GM18951 (cell line): ENCODE data around the gene PCSK6.
A peak's percentile ranks its signal among the peaks of the same experiment; 100 is the strongest.

Experiments used
- POLR2A ChIP-seq: IDR thresholded peaks from 4 replicates; pipeline ENCODE4 v1.6.1; 2011; ENCODE audit warnings: mild to moderate bottlenecking; ENCODE audit not compliant: insufficient read length, insufficient read depth; ENCODE audit errors: extremely low read depth
- in situ Hi-C: fragments of 300-500 bp; cut with MboI; formaldehyde crosslinking; loops from one replicate; pipeline ENCODE4 v1.12.0; 2022; ENCODE audit warnings: low sequenced_read_pairs, mixed read lengths, inconsistent platforms; ENCODE audit not compliant: unreplicated experiment

PCSK6 gene

DNA sequence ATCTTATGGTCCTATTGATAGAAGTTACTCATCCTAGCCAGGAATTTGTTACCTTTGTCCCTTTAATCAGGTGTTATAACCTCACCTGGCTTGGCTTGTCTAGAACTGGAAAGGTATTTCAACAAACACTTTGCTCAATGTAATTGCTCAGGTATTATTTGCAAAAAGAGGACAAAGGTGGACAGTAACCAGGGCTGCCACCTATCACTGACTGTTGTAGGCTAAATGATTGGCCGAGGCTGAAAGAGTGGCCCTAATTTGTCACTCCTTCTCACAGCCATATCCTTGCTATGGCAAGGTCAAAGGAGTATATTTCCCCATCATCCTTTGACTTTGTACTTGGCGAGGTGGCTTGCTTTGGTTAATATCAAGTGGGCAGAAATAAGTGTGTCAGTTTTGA is 209.5 kb downstream of the PCSK6 start:
- in situ Hi-C loops = no loop called here

DNA sequence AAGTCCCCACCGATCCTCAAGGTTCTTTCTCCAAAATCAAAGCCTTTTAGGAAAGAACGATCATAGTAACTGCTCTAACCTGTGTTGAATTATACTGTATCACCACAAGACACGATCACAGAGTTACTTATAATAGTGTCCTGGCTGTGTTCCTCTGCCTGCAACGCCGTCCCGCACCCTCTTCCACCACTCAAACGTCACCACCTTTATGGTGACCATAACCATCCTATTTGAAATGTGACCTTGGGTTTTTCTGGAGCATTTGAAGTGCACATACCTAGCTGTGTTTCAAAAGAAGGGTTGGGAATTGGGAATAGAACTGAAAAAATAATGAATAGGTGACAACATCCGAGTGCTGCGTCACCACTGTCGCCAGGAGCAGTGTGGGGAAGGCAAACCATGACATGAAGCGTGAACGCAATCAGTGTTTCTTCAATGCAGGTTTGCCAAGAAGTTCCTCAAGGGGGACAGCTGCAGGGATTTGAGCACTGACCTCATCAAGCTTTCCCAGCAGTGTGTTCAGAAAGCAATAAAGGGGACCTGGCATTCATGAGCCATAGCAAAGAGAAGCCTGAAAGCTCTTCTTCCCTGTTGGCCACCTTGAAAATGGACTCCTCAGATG is 211.5 kb downstream of the PCSK6 start:
- in situ Hi-C loops = no loop called here
- no peak for TF ChIP-seq POLR2A

More for the DNA sequence above, 209.5 kb downstream of the PCSK6 start:
- TF ChIP-seq POLR2A = no peak

DNA sequence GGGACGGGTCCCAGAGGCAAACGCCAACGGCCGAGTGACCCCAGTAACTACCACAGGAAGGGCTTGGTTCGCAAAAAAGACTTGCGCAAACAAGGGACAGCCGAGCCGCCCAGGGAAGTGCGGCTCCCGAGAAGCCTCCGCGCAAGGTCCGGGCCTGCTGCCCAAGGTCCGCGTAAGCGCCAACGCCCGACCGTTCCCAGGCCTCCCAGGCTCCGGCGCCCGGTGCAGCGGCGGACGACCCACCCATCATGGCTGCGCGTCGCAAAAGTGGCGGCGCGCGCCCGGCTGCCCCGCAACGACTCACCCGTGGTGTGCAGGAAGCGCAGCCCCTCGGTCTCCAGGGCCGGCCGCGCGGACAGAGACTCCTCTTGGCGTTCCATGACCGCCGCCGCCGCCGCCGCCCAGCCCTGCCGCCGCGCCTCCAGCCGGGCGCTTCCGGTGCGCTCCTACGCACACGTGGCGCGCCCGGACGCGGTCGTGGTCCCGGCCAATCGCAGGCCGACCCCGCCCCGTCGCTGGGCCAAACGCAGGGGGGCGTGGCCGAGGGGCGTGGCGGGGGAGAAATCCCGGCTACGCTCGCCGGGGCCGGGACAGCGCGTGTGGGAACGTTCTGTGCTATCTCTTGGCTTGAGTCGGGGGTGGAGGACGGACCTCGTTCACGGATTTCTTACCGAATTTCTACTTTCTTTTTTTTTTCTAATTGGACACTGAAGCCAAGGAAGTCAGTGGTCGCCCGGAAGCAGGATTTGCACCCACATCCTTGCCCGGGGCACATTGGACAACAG is 212.3 kb downstream of the PCSK6 start, which contains the start of gene SELENOS:
Gene SELENOS (minus strand): TSS at position 448 of the 785 bp plus-strand sequence. CDS start 68 bp downstream, at position 380.
- peak; percentile 75 for TF ChIP-seq POLR2A
- in situ Hi-C loops = no loop called here

DNA sequence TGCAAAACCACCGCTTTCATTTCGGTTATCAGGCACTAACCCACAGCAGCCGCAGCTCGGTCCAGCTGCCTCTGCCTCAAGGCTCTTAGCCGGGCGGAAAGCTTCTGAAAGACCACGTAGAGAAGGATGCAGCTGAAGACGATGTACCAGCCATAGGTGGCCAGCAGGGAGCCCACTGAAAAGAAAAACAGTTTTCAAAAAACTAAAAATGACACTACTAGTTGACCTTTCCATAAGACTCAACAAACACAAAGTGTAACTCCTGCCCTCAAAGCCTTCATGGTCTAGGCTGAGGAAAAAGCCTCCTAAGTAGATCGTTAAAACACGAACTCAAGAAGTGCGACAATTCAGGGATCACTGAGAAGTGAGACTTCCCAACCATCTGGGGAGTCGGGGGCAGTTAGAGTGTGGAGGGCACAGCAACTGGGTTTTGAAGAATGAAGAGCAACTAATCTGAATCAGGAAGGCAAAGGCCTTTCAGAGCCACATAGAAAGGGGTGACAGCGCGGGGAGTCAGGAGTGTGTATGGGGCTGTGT is 212.9 kb downstream of the PCSK6 start:
- in situ Hi-C loops = no loop called here
- TF ChIP-seq POLR2A = no peak

DNA sequence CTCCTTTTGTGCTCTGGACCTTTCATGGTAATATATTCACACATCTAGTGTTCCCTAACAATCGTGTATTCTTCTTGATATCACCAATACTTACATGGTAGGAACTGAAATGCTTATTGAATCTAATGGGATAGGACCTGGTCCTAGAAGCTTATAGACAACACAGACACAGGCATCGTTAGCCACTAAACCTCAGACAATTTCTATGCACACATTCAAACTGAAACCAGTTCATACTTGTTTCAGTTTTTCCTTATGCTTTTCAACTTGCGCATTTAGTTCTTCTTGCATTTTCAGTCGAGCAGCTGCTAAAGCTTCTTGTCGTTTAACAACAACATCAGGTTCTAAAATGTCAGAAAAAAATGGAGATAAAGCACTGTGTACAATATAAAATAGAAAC is 214.5 kb downstream of the PCSK6 start:
- in situ Hi-C loops = no loop called here
- TF ChIP-seq POLR2A = no peak

DNA sequence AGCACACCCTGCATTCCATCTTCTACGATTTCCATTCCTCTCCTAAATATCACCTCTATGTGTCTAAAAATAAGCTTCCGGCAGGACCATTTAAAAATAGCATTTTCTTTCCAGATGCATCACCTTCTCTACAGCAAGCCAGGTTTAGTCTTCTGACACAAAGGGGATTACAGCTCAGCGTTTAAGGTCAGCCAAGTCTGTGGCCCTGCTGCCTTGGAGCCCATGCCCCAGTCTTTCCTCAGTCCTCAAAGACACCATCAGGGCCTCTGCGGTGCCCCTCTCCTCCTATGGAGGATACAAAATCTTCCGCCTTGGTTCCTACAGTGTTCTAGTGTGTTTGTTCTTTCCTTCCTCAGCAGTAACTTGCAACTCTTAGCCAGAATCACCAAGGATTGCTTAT is 216.0 kb downstream of the PCSK6 start:
- in situ Hi-C loops = loop anchor here (25.0 kb wide), 2 partner anchors 361 to 661 kb away; partner anchors contain the start of genes ASB7, LINS1 and LRRK1
- TF ChIP-seq POLR2A = no peak

DNA sequence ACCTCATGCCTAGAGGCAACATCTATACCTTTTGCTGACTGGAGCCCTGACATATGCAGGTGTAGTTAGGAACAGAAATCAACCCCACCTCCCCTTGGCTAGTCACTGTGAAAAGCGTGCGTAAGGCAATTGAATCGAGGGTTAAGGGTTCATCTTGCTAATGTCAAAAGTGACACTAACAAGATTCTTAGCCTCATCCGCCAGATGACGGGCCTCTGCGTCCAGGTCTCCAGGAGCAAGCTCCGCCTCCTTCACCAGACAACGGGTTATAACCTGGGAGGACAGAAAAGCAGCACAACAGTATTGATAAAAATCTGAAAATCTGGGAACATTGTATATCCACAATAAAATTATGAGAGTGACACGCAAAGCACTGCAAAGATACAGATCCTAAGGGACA is 216.9 kb downstream of the PCSK6 start:
- TF ChIP-seq POLR2A = no peak
- in situ Hi-C loops = loop anchor here (25.0 kb wide), 2 partner anchors 360 to 660 kb away; partner anchors contain the start of genes ASB7, LINS1 and LRRK1

DNA sequence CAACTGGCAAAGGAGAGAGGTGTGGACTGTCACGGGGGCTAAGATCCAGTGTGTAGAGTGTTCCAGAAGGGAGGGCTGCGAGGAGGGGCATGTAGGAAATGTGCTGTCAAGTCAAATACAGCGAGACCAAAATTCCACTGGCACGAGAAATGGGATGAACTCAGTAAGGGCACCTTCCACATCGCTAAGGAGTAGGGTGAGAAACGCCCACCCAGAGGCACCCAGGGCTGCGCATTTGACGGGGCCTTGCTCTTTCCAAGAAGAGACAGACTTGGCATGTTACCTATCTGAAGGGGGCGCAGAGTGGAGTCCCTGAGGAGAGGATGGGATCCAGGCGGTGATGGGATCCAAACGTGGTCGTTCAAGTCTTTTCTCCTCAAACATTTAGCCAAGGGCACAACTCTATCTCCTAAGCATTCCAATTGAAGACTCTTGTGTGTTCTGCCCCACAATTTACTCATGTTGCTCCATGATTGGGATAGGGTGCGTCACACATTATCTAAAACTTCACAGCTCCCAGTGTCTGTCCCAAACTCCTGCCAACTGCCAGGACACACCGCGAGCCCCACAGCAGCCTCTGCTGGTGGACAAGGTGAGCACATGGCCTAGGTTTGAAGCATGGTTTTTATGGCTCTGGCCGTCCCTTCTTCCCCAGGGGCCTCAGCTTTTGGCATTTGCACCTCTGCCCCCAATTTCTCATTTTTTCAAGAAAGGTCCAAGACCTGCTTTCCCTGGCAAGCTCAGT is 219.9 kb downstream of the PCSK6 start:
- TF ChIP-seq POLR2A = no peak
- in situ Hi-C loops = loop anchor here (25.0 kb wide), 2 partner anchors 357 to 657 kb away; partner anchors contain the start of genes ASB7, LINS1 and LRRK1

DNA sequence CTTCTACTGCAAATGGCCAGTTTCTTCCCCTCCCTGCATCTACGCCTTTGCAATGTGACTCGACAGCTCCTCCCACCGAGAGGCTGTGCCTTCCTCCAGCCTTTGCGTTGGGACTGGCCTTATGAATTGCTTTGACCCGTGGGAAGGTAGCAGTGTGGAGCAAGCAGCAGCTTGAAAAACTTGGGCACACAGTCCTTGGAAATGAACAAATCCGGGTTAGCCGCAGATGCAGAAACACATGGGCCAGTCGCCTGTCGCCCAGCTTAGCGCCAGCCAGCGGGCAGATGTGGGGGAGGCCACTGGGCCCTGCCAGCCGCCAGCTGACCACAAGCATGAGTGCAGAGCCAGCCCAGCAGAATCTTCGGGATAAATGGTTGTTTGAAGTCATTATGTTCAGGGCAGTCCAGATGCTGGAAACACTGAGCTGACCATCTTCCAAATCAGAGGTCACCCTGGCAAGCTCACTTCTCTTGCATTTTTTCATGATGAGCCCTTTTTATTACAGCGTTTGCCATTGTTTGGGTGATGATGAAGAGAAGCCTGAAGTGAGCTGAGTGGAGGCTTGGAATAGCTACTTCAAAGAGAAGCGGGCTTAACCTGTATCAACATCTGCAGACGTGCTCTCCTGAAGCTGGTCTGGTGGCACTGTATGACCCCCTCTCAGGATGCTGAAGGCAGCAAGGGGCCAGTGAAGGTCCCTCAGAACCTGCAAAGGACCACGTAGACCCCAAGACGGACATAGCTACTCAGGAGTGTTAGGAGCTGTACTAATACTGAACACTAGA is 222.0 kb downstream of the PCSK6 start:
- in situ Hi-C loops = loop anchor here (25.0 kb wide), 2 partner anchors 355 to 655 kb away; partner anchors contain the start of genes ASB7, LINS1 and LRRK1
- no peak for TF ChIP-seq POLR2A

DNA sequence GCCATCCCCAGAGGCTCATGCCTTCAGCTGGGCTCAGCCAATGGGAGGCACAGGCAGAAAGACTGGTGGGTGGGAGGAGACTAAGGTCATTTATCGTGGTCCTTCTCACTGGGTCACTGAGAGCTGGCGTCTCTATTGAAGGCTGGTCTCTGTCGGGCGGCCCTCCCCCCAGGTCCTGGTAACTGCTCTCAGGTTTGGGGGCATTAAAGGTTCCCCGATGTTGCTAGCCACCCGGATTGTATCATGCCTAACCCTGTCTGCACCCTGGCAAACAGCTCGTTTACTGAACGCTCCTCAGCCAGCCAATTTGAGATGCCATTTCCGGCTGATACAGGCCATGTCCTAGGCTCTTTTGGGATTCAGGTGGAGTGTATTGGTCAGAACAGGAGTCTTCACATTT is 222.7 kb downstream of the PCSK6 start:
- in situ Hi-C loops = loop anchor here (25.0 kb wide), 2 partner anchors 354 to 654 kb away; partner anchors contain the start of genes ASB7, LINS1 and LRRK1
- TF ChIP-seq POLR2A = peak; percentile 7

DNA sequence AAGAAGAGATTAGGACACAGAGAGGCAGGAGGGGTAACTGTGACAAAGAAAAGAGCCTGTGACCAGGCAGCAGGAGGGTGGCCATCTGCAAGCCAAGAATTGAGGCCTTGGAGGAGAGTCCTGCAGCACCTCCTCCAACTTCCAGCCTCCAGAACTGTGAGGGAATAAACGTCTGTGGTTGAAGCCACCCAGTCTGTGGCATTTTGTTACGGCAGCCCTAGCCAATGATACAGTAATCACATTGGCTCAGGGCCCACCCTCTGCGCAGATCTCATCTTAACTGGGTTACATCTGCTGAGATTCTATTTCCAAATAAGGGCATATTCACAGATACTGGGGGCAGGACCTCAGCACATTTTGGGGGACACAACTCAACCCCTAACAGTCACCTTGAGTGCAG is 223.5 kb downstream of the PCSK6 start:
- no peak for TF ChIP-seq POLR2A
- in situ Hi-C loops = loop anchor here (25.0 kb wide), 2 partner anchors 354 to 654 kb away; partner anchors contain the start of genes ASB7, LINS1 and LRRK1
